Renal cortex interstitium (tissue), 11 donors: ENCODE data around the gene COL18A1. TPM values are rescaled to one million over a fixed set of nuclear protein-coding genes. Genes with fewer than 3 reads are reported as not detected.

Experiments used
- DNase-seq, 11 donors: peaks; one replicate each; pipeline ENCODE4 v3.0.0-alpha.2; 2013; ENCODE audit warnings: low read depth in 9 of 11, low spot score in 4 of 11; ENCODE audit errors: extremely low read depth in 1 of 11
- polyA plus RNA-seq, 3 donors: library from polyadenylated mRNA; unstranded; fragments of 120-200 nt; gene quantifications; one replicate each; pipeline ENCODE4 v1.2.1, GENCODE V29; 2013; ENCODE audit not compliant: insufficient read length in 3 of 3

COL18A1 gene
- polyA plus RNA-seq, 3 donors: 101 to 232 (median 169) TPM

DNA sequence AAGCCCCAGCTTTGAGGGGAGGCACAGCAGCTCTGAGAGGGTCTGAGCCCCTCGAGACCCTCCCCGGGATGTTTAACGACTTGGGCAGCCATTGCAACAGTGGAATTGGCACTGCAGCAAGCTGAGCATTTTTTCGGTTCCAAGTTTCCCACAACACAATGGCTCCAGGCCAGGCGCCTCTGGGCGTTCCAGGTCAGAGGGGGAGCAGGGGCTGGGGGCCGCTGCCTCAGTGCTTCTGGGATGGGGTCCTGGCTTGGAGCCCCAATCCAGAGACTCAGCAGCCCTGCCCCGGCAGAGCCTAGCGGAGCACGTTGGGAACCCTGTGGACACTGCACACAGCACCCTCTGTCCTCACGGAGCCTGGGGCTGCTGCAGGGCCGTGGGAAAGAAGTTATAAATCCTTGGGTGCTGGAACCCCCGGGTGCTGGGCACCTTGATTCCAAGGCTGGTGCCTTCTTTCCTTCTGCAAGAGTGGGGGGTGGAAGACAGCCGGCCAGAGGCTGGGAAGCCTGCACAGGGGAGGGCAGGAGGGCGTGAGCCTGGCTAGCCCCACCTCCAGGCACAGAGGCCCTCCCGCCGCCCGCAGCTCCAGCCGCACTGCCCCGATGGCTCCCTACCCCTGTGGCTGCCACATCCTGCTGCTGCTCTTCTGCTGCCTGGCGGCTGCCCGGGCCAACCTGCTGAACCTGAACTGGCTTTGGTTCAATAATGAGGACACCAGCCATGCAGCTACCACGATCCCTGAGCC is 50.1 kb downstream of the COL18A1 start:
- DNase-seq: no peak

- no peak for DNase-seq
Measured at GRCh38 chr21:45455674-45456583, 51.0 kb downstream of the COL18A1 start.

DNA sequence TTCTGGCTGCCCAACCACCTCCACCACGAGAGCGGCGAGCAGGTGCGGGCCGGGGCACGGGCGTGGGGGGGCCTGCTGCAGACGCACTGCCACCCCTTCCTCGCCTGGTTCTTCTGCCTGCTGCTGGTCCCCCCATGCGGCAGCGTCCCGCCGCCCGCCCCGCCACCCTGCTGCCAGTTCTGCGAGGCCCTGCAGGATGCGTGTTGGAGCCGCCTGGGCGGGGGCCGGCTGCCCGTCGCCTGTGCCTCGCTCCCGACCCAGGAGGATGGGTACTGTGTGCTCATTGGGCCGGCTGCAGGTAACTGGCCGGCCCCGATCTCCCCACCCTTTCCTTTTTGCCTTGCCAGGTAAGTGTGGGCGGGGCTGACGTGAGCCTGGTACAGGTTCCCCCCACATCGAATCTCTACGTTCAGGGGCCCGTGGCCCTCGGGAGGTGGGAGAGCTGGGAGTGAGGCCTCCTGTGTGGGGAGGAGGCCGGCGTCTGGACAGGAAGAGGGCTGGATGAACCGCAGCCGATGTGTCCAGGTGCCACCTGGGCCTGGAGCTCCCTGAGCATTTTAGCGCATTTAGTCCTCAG is 51.7 kb downstream of the COL18A1 start:
- no peak for DNase-seq

DNA sequence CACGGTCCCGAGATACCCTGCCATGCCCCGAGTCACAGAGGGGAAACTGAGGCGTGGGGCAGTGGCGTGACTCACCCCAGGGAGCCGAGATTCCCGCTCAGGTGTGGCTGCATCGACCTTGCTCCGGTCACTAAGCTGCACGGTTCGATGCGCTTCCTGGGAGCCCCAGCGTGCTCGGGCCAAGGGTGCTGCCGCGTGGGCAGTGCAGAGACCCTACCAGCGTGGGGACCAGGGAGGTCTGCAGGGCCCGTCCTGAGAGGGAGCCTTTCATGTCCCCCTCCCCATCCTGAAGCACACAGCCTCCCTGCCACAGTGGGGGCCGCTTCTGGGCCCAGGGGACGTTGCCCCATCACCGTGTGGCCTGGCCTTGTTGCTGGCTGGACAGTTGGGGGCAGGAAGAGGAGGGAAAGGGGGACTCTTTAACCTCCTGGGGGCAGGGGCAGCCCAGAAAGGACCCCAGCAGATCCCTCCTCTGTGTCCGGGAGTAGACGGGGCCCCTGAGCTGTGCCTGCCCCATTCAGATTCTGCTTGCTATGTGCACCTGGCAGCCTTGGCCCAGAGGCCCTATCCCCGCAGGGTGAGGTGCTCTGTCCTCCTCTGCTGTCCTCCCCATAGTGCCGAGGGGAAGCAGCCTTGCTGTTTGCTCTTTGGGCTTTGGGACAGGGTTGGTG is 52.3 kb downstream of the COL18A1 start:
- DNase-seq: no peak

DNA sequence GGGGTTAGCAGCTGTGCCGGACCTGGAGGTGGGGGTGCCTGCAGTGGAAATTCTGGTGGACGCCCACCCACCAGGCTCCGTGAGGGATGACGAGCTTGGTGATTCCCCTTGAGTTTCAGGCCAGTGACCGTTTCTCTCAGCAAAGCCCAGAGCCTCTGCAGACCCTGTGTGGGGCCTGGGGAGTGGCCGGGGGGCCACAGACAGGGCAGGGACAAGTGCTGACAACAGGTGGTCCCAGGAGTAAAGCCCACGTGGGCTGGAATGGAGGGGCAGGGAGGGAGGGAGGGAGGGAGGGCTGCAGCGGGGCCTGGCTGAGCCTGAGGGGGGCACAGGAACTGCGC is 52.8 kb downstream of the COL18A1 start:
- DNase-seq: no peak

DNA sequence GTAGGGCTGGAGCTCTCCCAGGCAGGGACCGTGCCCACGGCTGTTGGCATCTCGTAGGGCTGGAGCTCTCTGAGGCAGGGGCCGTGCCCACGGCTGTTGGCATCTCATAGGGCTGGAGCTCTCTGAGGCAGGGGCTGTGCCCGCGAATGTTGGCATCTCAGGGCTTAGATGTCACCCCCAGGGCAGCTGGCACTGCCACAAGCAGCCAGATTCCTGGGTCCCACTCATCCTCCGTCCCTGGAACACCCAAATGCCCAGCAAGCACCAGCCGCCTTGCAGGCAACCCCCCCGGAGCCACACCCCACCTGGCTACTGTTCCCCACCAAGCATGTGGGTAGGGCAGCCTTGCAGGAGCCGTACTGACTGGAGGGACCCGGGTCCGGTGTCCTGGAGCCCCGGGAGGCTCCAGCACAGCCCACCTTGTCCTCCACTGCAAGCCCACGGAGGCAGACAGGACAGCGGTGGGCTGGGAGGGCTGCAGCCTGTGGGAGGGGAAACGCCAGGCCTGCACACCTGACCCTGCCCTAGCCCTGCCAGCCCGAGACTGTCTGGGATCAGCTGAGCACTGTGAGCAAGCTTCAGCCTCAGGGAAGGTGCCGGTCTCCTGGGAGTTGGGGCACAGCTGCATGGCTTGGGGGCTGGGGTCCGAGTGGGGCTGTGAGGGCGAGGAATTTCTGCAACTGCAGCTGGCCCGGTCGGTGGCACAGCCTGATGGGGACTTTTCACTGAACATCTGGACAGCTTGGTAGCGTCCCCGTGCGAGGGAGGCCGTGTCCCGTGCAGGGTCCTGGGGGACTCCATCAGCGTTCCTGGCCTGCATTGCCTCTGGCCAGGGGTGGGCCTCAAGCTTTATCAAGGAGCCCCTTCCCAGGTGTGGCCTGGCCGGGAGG is 53.6 kb downstream of the COL18A1 start:
- no peak for DNase-seq

DNA sequence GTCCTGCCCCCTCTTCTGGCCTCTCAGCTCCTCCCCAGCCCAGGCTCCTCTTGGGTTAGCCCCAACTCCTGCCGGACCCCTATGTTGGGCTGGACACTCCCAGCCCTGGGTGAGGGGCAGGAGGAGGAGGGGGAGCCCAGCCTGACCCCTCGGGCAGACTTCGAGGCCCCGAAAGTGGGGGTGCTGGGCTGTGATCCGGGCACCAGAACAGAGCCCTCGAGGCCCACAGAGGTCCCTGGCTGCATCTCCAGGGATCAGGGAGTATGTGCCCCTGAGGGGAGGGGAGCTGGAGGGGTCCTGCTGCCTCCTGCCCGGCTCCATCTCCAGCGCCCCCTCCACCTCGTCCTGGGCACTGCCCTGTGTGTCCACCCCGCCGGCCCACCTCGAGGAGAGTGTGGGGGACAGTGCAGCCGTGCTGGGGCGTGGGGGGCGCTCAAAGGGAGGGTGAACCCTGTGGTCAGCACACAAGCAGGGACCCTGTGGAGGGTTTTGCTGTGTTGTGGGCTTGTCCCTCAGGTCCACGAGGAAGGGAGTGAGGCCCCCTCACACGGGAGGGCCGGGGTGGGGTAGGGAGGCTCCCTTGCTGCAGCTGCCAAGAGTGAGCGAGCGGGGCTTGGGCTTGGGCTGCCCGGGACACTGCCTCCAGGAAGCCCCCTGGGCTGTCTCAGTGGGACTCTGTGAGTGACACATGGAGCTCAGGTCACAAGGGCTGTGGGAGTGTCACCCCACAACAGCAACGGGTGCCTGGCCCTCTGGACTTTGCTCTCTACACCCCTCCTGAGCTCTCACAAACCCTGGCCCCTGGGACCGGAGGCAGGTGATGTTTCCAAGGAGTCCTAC is 54.4 kb downstream of the COL18A1 start:
- no peak for DNase-seq

DNA sequence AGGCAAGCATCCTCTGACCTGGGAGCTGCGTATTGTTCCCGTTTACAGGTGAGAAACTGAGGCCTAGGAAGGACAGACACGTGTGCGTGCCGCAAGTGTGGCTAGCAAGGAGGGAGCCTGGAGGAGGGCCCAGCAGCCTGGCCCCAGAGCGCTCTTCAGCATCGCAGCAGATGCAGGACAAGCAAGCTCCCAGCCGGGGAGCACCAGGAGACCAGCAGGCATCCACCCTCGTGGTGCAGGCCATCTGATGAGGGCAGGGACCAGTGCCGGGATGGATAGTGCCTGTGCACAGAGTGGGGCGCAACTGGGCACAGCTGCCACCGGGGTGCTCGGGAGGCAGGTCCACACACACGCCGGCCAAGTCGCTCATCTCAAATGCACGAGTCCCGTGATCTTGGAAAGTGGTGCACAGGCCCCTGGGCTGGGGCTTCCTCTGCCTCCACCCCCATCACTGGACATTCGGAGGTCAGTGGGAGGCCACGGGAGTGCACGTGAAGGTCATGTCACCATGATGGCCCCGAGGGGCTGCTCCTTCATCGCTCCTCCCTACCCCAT is 55.1 kb downstream of the COL18A1 start:
- DNase-seq: no peak

DNA sequence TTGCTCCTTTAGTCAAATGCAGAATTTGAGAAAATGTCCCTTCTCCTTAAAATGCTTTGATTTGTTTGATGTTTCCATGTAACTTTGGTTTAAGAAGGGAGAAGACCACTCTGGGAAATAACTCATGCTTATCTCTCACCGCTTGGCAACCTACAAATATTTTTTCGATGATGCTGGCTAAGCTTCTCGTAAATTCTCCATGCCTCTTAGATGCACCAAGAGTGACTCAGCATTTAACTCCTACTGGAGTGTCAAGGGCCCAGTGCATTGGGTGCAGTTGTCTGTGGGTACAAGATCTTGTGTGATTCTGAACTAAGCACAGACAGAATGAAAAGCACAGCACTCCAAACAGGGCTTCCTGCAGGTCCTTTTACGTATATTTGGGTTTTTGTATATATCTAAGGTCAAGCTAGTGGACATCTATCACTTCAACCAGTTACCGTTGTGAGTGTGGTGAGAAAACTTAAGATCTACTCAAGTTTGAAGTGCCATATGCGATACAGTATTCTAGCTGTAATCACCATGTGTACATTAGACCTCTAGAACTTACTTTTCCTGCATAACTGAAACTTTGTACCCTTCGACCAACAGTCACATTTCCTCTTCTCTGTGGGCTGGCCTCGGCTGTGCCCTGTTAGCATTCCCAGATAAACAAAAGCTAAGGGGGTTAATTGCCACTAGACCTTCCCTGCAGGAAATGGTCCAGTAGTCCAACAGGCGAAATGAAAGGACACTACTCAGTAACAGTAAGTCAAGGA is 55.8 kb downstream of the COL18A1 start:
- no peak for DNase-seq

DNA sequence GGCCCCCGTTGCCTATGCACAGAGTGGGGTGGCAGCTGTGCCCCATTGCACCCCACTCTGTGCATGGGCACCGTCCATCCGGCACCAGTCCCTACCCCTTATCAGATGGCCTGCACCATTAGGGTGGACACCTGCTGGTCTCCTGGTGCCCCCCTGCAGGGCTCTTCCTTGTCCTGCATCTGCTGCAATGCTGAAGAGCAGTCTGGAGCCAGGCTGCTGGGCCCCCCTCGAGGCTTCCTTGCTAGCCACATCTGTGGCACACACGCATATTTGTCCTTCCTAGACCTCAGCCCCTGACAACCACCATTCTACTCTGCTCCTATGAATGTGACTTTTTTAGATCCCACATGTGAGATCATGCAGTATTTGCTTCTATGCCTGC is 56.4 kb downstream of the COL18A1 start:
- DNase-seq: no peak

- DNase-seq: no peak
Measured at GRCh38 chr21:45461806-45462341, 56.9 kb downstream of the COL18A1 start.

DNA sequence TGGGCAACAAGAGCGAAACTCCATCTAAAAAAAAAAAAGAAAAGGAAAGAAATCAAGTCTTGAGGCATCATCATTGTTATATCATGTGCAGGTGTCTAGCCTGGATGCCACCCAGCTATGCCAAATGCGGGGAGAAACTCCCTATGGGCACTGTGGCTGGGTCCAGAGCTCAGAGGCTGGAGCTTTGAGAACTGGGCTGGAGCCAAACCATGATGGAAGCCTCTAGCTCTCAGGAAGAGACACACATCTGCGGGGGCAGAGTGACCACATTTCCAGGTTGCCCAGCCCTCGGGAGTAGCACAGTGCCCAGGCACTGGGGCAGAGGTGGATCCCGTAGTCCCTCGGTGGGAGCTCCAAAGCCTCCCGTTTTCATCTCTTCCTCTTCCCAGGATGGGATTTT is 58.9 kb downstream of the COL18A1 start:
- no peak for DNase-seq

DNA sequence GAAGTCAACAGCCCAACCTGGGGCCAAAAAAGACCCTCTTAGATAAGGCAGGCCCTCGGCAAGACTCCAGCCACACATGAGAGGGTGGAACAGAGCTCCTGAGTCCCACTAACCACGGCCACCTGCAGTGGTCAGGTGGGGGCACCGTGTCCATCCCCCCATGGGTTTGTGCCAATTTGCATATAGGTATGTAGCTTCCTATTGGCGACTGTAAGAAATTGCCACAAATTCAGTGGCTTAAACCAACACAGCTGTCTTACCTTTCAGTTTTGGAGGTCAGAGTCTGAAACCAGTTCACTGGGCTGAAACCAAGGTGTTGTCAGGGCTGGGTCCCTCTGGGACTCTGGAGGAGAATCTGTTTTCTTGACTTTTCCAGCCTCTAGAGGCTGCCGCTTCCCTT is 59.3 kb downstream of the COL18A1 start:
- DNase-seq: no peak

DNA sequence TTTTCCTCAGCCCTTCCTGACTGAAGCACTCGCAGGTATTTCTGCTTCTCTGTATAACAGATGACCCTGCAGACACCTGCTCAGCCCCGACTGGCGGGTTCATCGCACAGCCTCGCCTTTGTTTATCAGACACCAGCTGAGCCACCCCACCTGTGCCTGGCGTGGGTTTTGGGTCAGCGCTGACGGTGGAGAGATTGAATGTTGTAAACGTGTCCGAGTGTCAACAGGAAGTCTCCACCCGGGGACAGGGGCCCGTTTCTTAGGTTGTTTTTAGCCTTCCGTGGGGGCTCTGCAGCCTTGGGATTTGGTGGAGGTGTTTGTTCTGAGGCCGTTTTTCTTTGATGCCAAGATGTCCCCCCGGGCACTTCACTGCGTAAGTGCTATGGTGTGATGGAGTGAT is 60.1 kb downstream of the COL18A1 start:
- no peak for DNase-seq

GRCh38 chr21:45465611-45466329 is 60.8 kb downstream of the COL18A1 start:
- no peak for DNase-seq
